ENCODE measurements around the gene CELF4.

The CELF4 gene

GRCh38 chr18:37274309-37275236 is 291.0 kb downstream of the CELF4 start:
- in situ Hi-C loops (cut with HindIII; ENCODE audit: low sequenced_read_pairs), result no loop called here

DNA sequence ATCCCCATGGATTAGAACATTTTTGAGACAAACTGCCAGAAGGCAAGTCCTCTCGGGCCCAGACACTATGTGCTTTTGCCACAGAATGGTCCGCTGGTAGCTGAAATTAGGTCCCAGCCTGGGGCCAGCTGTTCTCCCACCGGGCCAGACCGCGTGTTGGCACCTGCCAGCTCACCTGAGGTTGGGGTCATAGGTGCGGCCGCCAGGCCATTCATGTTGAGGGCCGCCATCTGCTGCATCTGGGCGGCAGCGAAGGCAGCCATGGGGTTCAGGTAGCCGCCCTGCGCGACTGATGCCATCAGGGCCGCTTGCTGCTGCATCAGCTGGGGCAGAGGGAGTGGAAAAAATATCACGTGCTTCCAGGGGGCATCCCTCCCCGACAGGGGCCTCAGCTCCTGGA is 292.8 kb downstream of the CELF4 start:
- in situ Hi-C loops (cut with HindIII; ENCODE audit: low sequenced_read_pairs), result no loop called here

- in situ Hi-C loops (cut with HindIII; ENCODE audit: low sequenced_read_pairs), result no loop called here
Observed at GRCh38 chr18:37272226-37272625, 293.4 kb downstream of the CELF4 start.

DNA sequence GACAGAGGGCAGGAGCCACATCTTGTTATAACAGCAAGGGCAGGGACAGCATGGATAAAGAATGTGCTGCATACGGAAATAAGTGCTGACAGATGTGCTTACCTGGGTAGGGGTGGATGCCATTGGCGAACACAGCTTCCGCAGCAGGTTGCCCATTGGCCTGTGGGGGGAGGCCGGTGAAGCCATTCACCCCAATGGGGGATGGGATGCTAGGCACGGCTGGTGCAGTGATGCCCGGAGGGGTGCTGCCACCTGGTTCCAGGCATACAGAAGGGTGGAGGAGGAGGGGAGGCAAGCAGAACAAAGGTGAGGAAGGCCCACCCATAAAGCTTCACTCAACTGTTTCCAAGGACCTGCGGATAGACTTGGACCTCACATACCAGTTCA is 294.9 kb downstream of the CELF4 start:
- in situ Hi-C loops (cut with HindIII; ENCODE audit: low sequenced_read_pairs), result no loop called here

- in situ Hi-C loops (cut with HindIII; ENCODE audit: low sequenced_read_pairs), result no loop called here
Observed at GRCh38 chr18:37270038-37270665, 295.4 kb downstream of the CELF4 start.

GRCh38 chr18:37266290-37266689 is 299.3 kb downstream of the CELF4 start:
- in situ Hi-C loops (cut with HindIII; ENCODE audit: low sequenced_read_pairs), result no loop called here

DNA sequence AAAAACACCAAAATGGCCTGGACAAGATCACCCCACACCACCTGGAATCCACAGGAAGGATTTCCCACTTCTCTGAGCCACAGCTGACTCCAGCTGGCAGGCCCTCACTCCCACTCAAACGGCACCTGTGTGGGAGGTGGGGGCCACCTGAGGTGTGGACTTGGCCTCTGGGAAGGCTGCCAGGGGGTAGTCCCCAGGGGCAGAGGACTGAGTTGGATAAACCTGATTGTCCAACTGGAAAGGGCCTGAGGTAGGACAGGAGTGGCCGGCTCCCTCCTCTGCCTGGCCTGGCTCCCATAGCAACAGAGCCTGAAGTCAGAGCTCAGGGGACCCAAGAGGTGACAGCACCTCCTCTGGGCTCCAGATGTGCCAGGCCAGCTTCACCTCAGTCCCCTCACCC is 300.2 kb downstream of the CELF4 start:
- in situ Hi-C loops (cut with HindIII; ENCODE audit: low sequenced_read_pairs), result no loop called here

- in situ Hi-C loops (cut with HindIII; ENCODE audit: low sequenced_read_pairs), result no loop called here
Observed at GRCh38 chr18:37264956-37265355, 300.6 kb downstream of the CELF4 start.

GRCh38 chr18:37261988-37262387 is 303.6 kb downstream of the CELF4 start:
- in situ Hi-C loops (cut with HindIII; ENCODE audit: low sequenced_read_pairs), result no loop called here

GRCh38 chr18:37261246-37261840 is 304.3 kb downstream of the CELF4 start:
- in situ Hi-C loops (cut with HindIII; ENCODE audit: low sequenced_read_pairs), result no loop called here

GRCh38 chr18:37260367-37261093 is 305.1 kb downstream of the CELF4 start:
- in situ Hi-C loops (cut with HindIII; ENCODE audit: low sequenced_read_pairs), result no loop called here

DNA sequence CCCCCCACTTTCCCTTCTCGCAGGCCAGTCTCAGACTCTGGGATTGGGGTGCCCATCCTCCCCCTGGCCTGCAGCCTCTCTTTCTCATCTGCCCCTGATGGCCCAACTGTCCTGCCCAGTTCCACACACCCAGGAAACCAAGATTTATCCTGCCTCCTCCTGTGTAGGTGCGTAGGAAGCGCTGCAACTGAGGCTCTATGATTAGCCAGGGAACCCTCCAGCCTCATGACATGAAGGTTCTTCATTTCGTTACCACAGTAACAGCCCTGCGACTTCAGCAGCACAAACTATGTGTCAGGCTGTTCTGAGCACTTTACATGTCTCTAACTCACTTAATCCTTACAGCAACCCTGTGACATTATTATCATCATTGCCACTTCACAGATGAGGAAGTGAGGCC is 305.9 kb downstream of the CELF4 start:
- in situ Hi-C loops (cut with HindIII; ENCODE audit: low sequenced_read_pairs), result no loop called here

DNA sequence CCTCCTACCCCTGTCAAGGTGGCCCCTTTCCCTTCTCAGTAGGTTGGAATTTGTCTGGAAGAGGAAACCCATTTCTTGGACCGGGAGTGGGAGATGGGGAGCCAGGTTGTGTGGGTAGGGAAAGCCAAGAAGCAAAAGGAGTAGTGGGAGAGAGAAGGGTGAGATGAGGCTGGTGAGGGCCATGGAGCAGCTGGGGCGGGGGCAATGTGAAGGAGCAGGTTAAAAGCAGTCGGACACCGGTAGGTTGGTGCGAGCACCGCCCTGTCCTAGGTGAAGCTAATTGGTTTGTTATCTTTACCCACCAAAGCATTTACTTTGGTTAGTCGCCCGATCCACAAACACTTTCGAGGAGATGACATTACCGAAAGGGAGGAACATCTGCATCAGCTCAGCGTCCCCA is 306.8 kb downstream of the CELF4 start:
- in situ Hi-C loops (cut with HindIII; ENCODE audit: low sequenced_read_pairs), result no loop called here

DNA sequence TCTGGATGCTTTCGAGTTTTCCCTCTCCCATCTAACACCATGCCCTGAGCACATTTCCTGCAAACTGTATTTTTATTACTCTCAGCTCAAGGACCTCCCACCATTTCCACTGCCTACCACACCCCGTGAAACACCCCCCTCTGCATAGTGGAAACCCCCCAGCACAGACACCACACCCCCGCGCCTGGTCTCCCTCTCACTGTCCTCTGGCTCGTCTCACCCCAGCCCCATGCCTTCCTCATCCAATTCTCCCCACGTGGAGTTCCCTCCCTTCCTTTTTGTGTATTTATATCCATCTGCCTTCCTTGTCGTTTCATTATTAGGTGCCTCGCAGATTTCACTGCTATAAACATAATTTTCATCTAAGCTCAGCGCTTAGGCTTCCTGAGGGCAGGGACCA is 307.5 kb downstream of the CELF4 start:
- in situ Hi-C loops (cut with HindIII; ENCODE audit: low sequenced_read_pairs), result no loop called here

DNA sequence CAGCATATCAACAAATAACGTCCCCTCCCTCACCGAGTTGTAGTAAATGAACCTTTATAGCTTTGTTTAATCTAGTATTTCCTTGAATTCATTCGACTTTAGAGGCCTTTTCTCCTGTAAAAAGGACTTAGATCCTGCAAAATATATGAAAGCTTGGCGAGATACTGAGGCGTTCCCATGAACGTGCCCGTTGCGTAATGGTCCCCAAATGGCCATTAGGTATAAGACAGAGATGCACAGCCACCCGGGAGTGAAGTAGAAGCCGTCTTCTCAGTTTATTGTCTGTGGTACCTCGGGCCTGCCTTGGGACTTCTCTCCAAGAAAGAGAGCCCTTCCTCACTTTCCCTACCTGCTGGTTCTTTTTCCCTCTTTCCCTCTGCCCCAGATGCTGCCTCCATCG is 310.6 kb downstream of the CELF4 start:
- in situ Hi-C loops (cut with HindIII; ENCODE audit: low sequenced_read_pairs), result no loop called here

DNA sequence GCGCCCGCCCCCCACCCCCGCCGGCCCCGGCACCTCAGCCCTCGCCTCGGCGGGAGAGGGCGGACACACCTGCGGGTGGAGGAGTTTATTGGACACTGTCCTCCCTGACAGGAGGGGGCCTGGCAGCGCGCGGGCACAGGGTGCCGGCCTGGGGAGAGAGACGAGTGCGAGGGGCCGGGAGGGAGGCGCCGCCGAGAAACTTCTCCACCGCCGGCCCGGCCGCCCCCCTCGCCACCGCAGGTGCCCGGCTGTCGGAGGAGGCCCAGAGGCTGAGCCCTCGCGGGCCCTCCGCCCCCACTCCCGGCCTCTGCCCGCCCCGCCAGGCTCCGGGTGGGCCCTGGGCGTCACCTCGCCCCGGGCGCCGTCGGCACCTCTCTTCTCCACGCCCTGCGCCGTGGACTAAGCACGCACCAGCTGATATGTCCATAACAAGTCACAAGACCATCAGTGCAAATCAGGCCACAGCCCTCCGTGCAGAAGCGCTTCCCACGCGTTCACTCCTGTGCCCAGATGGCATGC is 311.3 kb downstream of the CELF4 start:
- in situ Hi-C loops (cut with HindIII; ENCODE audit: low sequenced_read_pairs), result no loop called here

- in situ Hi-C loops (cut with HindIII; ENCODE audit: low sequenced_read_pairs), result no loop called here
Observed at GRCh38 chr18:37253394-37254235, 312.0 kb downstream of the CELF4 start.

DNA sequence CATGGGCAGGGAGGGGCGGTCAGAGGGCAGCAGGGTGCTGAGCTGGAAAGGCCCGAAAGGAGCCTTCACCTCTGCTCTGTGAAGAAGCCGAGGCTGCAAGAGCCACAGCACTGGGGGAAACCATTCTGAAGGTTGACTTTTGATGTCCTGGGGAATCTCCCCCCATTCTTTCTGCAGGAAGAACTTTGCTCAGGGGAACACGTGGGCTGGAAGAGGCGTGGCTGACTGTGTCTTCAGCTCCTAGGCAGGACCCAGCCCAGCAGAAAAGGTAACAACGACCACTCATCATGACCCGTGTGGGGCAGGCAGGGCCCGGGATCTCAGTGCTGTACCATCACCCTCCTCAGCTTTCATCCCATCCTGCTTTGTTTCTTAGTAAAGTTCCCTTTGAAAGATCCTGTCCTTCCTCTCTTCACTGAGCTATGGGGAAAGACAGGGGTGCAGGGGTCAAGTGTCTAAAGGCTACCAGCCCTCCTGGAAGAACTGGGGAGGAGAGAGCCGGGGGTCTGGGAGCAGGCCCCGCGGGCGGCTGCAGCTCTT is 312.7 kb downstream of the CELF4 start:
- in situ Hi-C loops (cut with HindIII; ENCODE audit: low sequenced_read_pairs), result no loop called here

- in situ Hi-C loops (cut with HindIII; ENCODE audit: low sequenced_read_pairs), result no loop called here
Observed at GRCh38 chr18:37252342-37252741, 313.3 kb downstream of the CELF4 start.

- in situ Hi-C loops (cut with HindIII; ENCODE audit: low sequenced_read_pairs), result no loop called here
Observed at GRCh38 chr18:37251679-37252078, 313.9 kb downstream of the CELF4 start.
